GM12801 (cell line): ENCODE measurements around the gene HLA-B.

Experiments
- TF ChIP-seq, protein P1 (sequence below): IDR thresholded peaks from one replicate; pipeline ENCODE4 v1.5.1; 2011; ENCODE audit warnings: control low read depth; ENCODE audit not compliant: insufficient read length; ENCODE audit errors: extremely low read depth

Gene HLA-B

DNA sequence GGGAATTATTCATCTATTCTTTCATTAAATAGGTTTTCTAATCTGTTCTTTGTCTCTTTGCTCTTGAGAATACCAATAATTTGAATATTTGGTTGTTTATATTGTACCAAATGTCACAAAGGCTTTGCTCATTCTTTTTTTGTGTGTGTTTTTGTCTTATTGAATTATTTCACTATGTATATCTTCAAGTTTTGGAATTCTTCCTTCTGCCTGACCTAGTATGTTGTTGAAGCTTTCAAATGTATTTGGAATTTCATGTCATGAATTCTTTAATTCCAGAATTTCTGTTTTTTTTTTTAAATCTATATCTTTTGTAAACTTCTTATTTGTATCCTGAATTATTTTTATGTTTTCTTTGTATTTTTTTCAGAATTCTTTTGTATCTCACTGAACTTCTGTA, 16.8 kb downstream of the HLA-B start:
- TF ChIP-seq, protein P1, sequence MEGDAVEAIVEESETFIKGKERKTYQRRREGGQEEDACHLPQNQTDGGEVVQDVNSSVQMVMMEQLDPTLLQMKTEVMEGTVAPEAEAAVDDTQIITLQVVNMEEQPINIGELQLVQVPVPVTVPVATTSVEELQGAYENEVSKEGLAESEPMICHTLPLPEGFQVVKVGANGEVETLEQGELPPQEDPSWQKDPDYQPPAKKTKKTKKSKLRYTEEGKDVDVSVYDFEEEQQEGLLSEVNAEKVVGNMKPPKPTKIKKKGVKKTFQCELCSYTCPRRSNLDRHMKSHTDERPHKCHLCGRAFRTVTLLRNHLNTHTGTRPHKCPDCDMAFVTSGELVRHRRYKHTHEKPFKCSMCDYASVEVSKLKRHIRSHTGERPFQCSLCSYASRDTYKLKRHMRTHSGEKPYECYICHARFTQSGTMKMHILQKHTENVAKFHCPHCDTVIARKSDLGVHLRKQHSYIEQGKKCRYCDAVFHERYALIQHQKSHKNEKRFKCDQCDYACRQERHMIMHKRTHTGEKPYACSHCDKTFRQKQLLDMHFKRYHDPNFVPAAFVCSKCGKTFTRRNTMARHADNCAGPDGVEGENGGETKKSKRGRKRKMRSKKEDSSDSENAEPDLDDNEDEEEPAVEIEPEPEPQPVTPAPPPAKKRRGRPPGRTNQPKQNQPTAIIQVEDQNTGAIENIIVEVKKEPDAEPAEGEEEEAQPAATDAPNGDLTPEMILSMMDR, result no peak

DNA sequence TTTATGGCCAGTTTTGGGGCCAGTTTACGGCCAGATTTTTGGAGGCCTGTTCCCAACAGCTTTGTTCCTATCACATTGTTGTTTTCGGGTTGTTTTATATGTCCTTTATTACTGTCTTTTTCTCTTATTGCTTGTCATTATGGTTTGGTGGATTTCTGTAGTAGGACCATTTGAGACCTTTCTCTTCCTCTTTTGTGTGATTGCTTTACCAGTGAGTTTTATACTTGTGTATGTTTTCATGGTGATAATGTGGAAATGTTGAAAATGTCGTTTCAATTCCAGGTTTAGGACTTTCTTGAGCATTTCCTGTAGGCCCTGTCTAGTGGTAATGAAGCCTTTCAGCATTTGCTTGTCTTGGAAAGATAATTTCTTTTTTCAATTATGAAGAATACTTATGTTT, 17.8 kb downstream of the HLA-B start:
- TF ChIP-seq, protein P1, result no peak

DNA sequence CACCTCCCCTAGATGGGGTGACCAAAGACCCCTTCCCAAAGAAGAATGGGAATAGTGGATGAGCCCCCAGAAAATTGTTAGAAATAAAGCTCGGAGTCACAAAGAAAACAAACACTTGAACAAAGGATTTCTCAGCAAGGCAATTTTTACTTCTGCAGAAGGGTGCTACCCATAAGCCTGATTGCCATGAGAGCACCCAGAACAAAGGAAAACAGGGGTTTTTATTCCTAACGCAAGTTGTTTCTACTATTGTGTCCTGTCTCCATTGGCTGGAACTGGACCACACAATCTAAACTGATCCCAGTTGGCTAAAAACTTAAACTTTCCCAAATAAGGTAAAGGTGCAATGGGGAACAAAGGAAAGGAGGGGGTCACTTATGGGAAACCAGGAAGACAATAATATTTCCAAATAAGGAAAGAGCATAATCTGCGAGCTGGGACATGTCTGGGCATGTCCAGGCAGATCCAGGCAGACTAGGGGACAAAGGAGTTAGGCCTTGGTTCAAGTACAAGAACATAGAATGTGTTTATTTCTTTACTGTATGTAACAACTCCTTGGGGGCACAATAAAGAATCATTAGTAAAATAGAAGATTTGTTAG, 20.0 kb downstream of the HLA-B start:
- TF ChIP-seq, protein P1, result no peak

DNA sequence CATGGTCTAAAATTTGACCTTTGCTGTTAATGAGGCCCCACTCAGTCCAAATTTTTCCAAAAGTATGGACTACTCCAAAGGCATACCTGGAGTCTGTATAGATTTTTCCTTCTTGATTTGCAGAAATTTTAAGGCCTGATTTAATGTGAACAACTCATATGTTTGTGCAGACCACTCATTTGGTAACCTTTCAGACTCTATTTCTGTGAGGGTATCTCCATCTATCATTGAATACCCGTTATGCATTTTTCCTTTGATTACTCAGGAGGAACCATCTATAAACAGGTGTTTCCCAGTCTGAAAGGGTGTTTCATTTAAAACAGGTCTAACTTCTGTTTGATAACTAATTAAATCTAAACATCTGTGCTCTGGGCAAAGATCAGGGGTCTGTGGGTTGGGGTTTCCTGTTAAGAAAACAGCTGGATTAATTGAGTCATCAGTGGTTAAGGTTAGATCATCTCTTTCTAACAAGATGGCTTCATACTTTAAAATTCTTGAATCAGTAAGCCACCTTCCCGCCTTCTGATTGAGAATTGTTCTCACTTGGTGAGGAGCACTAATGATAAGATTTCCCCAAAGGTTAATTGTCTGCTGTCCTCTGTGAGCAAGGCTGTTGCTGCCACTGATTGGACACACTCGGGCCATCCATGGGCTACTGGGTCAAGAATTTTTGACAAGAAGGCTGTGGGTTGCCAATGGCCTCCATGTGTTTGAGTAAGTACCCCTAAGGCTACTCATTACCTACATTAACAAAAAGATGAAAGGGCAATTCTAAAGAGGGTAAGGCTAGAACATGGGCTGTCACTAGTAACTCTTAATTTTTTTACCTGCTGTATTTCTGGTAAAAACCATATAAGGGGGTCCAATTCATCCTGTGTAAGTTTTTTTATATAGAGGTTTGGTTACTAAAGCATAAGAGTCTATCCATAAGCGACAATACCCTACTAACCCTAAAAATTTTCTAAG, 24.1 kb downstream of the HLA-B start:
- TF ChIP-seq, protein P1, result no peak

DNA sequence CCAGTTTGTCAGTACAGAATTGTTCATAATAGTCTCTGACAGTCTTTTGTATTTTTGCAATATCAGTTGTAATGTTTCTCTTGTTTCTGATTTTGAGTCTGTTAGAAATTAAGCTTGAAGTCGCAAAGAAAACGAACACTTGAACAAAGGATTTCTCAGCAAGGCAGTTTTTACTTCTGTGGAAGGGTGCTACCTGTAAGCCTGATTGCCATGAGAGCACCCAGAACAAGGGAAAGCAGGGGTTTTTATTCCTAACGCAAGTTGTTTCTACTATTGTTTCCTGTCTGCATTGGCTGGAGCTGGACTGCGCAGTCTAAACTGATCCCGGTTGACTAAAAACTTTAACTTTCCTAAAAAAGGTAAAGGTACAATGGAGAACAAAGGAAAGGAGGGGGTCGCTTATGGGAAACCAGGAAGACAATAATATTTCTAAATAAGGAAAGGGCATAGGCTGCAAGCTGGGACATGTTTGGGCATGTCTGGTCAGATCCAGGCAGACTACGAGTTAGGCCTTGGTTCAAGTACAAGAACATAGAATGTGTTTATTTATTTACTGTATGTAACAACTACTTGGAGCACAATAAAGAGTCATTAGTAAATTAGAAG, 28.5 kb downstream of the HLA-B start:
- TF ChIP-seq, protein P1, result no peak

DNA sequence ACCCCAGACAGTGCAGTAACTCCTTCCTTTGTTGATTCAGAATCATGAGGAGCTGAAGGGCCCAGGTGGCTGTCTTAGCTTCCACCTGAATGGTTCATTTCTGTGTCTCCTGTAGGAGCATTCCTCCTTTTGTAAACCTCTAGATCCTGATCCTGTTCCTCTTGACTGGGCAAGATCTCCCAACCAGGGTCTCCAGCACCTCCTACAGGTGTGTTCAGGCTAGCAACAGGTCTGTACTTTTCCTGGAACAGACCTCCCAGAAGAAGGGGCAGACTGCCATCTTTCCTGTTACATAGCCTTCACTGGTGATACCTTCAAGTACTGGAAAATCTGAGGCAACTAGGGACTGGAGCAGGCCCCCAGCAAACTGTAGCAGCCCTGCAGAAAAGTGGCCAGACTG, 35.2 kb downstream of the HLA-B start:
- TF ChIP-seq, protein P1, result no peak

DNA sequence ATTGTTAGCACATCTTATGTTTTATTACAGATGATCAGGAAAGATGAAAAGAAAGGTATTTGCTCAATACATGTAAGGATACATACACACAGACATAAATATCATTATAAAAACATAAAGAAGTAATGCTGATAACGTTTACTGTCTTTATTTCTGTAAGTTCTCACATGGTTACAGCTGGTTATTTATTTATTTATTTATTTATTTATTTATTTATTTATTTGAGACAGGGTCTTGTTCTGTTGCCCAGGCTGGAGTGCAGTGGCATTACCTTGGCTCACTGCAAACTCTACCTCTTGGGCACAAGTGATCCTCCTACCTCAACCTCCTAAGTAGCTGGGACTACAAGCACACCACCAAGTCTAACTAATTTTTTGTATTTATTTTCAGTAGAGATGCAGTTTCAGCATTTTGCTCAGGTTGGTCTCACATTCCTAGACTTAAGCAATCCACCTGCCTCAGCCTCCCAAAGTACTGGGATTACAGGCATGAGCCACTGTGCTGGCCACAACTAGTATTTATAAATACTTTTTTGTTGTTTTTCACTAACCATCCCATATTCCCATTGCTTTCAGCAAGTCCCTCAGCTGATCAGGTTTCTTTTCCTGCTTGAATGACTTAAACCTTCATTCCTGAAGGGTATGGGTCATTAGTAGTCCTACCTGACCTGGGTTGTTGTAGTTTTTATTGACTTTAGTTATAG, 35.8 kb downstream of the HLA-B start:
- TF ChIP-seq, protein P1, result no peak
